IMR-90 (cell line): Measurements from ENCODE around the gene SEBOX. TPM values are rescaled to one million over a fixed set of nuclear protein-coding genes. Genes with fewer than 3 reads are reported as not detected.

Source experiments
- microRNA-seq, 2 experiments: library from miRNA; stranded (forward) in 1 of 2; unstranded in 1 of 2; fragments of 10-50 nt in 1 of 2; fragments of <30 nt in 1 of 2; gene quantifications in 1 of 2; microRNA quantifications in 1 of 2; one replicate each; pipeline versions ENCODE3 to v1.1.0; 2013 to 2020; ENCODE audit not compliant: insufficient read depth in 1 of 2, insufficient read length in 1 of 2, unreplicated experiment in 1 of 2
- polyA plus RNA-seq, 3 experiments: library from polyadenylated mRNA; depleted of rRNA; stranded (reverse); fragments of >200 nt; gene quantifications; 2 replicates each; pipeline ENCODE4 v1.2.3, GENCODE V29; 2012; ENCODE audit warnings: low replicate concordance in 1 of 3
- total RNA-seq: library from RNA; depleted of rRNA; stranded (reverse); fragments of >200 nt; gene quantifications from 2 replicates; pipeline ENCODE4 v1.2.3, GENCODE V29; 2012; rRNA removed

Gene SEBOX
- total and polyA plus RNA-seq, 2 of the 4 experiments (the other 2 are of a cell fraction): not detected

Small RNA genes lying within 50 kb of the gene (microRNA-seq; reads per million reads assigned to microRNA genes)
- not detected for gene MIR4723 (ENCODE audit: unreplicated experiment)

Other genes with a start within 250 kb of the SEBOX start
- gene TMEM97, start 46.0 kb downstream of the SEBOX start, total RNA-seq: 21.3 and 23.1 TPM in 2 replicates
- gene TMEM97, start 46.0 kb downstream of the SEBOX start, polyA plus RNA-seq (2012; rRNA removed): 10.4 and 12.3 TPM in 2 replicates
- gene IFT20, start 29.7 kb downstream of the SEBOX start, total RNA-seq: 25.5 and 37.8 TPM in 2 replicates
- gene IFT20, start 29.7 kb downstream of the SEBOX start, polyA plus RNA-seq (2012; rRNA removed): 40.0 and 46.3 TPM in 2 replicates
- 45.3 and 49.1 TPM in 2 replicates for gene TNFAIP1, start 29.4 kb downstream of the SEBOX start, total RNA-seq
- 62.9 and 75.9 TPM in 2 replicates for gene TNFAIP1, start 29.4 kb downstream of the SEBOX start, polyA plus RNA-seq (2012; rRNA removed)
- gene POLDIP2, start 7.7 kb downstream of the SEBOX start, total RNA-seq: 58.3 and 66.7 TPM in 2 replicates
- gene POLDIP2, start 7.7 kb downstream of the SEBOX start, polyA plus RNA-seq (2012; rRNA removed): 72.0 and 77.8 TPM in 2 replicates
- under 0.01 and 0.18 TPM in 2 replicates for gene VTN, start 5.1 kb upstream of the SEBOX start, total RNA-seq
- gene VTN, start 5.1 kb upstream of the SEBOX start, polyA plus RNA-seq (2012; rRNA removed): 0.89 and 1.0 TPM in 2 replicates
- 2.5 and 3.4 TPM in 2 replicates for gene SARM1, start 6.5 kb upstream of the SEBOX start, total RNA-seq
- gene SARM1, start 6.5 kb upstream of the SEBOX start, polyA plus RNA-seq (2012; rRNA removed): 10.3 and 11.4 TPM in 2 replicates
- gene SLC46A1, start 41.0 kb upstream of the SEBOX start, total RNA-seq: 2.7 and 2.8 TPM in 2 replicates
- 3.9 and 4.0 TPM in 2 replicates for gene SLC46A1, start 41.0 kb upstream of the SEBOX start, polyA plus RNA-seq (2012; rRNA removed)
- not detected in 2 replicates for gene SLC13A2, start 108.4 kb upstream of the SEBOX start, total RNA-seq
- gene SLC13A2, start 108.4 kb upstream of the SEBOX start, polyA plus RNA-seq (2012; rRNA removed): not detected in 2 replicates
- not detected in 2 replicates for gene FOXN1, start 141.1 kb upstream of the SEBOX start, total RNA-seq
- not detected in 2 replicates for gene FOXN1, start 141.1 kb upstream of the SEBOX start, polyA plus RNA-seq (2012; rRNA removed)
- gene UNC119, start 187.4 kb upstream of the SEBOX start, total RNA-seq: 21.7 and 22.4 TPM in 2 replicates
- gene UNC119, start 187.4 kb upstream of the SEBOX start, polyA plus RNA-seq (2012; rRNA removed): 57.4 and 63.2 TPM in 2 replicates
- gene PIGS, start 206.3 kb upstream of the SEBOX start, total RNA-seq: 27.5 and 28.7 TPM in 2 replicates
- gene PIGS, start 206.3 kb upstream of the SEBOX start, polyA plus RNA-seq (2012; rRNA removed): 77.9 and 78.9 TPM in 2 replicates
- gene ALDOC, start 211.7 kb upstream of the SEBOX start, total RNA-seq: 46.1 and 47.0 TPM in 2 replicates
- gene ALDOC, start 211.7 kb upstream of the SEBOX start, polyA plus RNA-seq (2012; rRNA removed): 62.6 and 69.7 TPM in 2 replicates
- 55.5 and 60.8 TPM in 2 replicates for gene SPAG5, start 233.8 kb upstream of the SEBOX start, total RNA-seq
- gene SPAG5, start 233.8 kb upstream of the SEBOX start, polyA plus RNA-seq (2012; rRNA removed): 40.3 and 47.3 TPM in 2 replicates
- gene RSKR, start 249.0 kb upstream of the SEBOX start, total RNA-seq: 2.2 and 2.8 TPM in 2 replicates
- 5.9 and 6.8 TPM in 2 replicates for gene RSKR, start 249.0 kb upstream of the SEBOX start, polyA plus RNA-seq (2012; rRNA removed)